22Rv1 (cell line): ENCODE measurements around the gene RAP1GAP.

Experiments
- H3K27ac ChIP-seq: fragments of 450-650 bp; 2 replicates; pipeline ENCODE4 v1.5.1; 2017
- ZFX ChIP-seq: fragments of 450-650 bp; IDR thresholded peaks from 2 replicates; pipeline ENCODE4 v1.6.1; 2017; ENCODE audit warnings: antibody characterized with exemption, borderline replicate concordance
- TF ChIP-seq, protein P1 (sequence below): fragments of 450-650 bp; IDR thresholded peaks from 2 replicates; pipeline ENCODE4 v1.5.1; 2017; ENCODE audit warnings: mild to moderate bottlenecking

The RAP1GAP gene

GRCh38 chr1:21670059-21670881, 1.1 kb upstream of the RAP1GAP start:
- TF ChIP-seq, protein P1, sequence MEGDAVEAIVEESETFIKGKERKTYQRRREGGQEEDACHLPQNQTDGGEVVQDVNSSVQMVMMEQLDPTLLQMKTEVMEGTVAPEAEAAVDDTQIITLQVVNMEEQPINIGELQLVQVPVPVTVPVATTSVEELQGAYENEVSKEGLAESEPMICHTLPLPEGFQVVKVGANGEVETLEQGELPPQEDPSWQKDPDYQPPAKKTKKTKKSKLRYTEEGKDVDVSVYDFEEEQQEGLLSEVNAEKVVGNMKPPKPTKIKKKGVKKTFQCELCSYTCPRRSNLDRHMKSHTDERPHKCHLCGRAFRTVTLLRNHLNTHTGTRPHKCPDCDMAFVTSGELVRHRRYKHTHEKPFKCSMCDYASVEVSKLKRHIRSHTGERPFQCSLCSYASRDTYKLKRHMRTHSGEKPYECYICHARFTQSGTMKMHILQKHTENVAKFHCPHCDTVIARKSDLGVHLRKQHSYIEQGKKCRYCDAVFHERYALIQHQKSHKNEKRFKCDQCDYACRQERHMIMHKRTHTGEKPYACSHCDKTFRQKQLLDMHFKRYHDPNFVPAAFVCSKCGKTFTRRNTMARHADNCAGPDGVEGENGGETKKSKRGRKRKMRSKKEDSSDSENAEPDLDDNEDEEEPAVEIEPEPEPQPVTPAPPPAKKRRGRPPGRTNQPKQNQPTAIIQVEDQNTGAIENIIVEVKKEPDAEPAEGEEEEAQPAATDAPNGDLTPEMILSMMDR, result no peak
- no peak for TF ChIP-seq ZFX
- H3K27ac ChIP-seq, result no peak overlapping the region

DNA sequence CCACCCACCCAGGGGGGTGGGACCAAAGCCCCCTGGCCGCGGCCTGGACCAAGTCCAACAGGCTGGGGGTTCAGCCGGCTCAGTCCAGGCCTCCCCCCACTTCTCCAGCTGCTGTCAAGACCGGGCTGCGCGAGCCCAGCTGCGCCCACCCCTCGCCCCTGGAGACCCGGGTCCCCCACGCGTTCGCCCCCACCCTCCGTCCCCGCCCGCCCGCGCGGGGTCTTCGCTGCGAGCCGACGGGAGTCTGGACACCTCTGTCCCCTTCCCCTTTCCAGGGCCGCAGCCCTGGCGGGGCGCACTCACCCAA, 253 bp downstream of the RAP1GAP start:
- TF ChIP-seq, protein P1, result no peak
- no peak for TF ChIP-seq ZFX
- no peak overlapping the region for H3K27ac ChIP-seq

- no peak overlapping the region for H3K27ac ChIP-seq
- TF ChIP-seq, protein P1, result no peak
- TF ChIP-seq ZFX, result no peak
Observed at GRCh38 chr1:21668232-21668950, 766 bp downstream of the RAP1GAP start.

GRCh38 chr1:21667348-21668231, 1.6 kb downstream of the RAP1GAP start:
- TF ChIP-seq ZFX, result no peak
- TF ChIP-seq, protein P1, result no peak

GRCh38 chr1:21666576-21667320, 2.4 kb downstream of the RAP1GAP start:
- TF ChIP-seq, protein P1, result no peak
- no peak for TF ChIP-seq ZFX
- no peak overlapping the region for H3K27ac ChIP-seq

More at GRCh38 chr1:21667348-21668231, 1.6 kb downstream of the RAP1GAP start:
- no peak overlapping the region for H3K27ac ChIP-seq

DNA sequence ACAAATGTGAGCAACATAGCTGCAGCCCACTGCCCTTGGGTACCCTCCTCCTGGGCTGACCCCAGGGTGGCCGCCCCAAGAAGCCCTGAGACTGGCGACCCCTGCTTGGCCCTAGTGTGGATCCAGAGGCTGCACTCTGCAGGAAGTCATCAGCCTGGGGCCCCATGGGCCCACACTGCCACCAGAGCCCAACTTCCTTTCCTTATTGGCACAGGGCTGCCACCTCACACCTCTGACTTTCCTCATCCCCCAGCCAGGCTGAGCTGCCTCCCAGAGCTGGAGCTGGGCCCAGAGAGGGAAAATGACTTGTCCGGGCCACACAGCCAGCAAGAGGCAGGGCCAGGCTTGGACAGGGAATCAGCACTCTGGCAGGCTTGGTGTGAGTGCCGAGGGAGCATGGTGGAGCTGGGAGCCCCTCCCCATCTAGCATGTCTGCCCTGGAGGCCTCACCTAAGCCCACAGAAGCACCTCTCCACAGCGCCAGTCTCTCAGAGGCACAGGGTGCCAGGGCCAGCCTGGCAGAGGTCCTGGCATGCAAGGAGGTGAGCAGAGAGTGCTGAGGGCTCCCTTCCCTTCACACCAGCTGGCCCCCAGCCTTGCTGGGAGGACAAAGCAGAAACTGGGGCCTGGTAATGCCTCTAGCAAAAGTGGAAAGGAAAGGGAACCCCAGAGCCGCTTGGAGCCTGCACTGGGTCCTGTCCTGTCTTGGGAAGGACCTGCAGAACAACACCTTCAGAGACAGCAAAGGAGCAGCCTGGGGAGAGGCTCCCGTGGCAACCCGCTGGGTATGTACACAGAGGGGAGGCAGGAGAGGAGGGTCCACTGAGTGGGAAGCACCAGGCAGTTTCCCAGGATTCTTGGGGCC, 3.2 kb downstream of the RAP1GAP start:
- TF ChIP-seq, protein P1, result no peak
- TF ChIP-seq ZFX, result no peak
- H3K27ac ChIP-seq, result no peak overlapping the region
